KMS-11 (cell line): Measurements from ENCODE around the gene FBXL3.
"Not testable (repeated sequence)": the region's sequence is repeated elsewhere in the genome, so short reads cannot be mapped to it uniquely, and the experiment has no call there.

Experiments used
- H2AFZ ChIP-seq: fragments of 200-600 bp; sonication (generic); 2 replicates; pipeline ENCODE4 v1.6.1; 2016; ENCODE audit warnings: antibody characterized with exemption, mixed run types, low read depth
- H3K27ac ChIP-seq: fragments of 200-600 bp; sonication (generic); 2 replicates; pipeline ENCODE4 v1.6.1; 2016; ENCODE audit warnings: mild to moderate bottlenecking, mixed run types
- H3K27me3 ChIP-seq: fragments of 200-600 bp; sonication (generic); 2 replicates; pipeline ENCODE4 v1.6.1; 2017; ENCODE audit warnings: mild to moderate bottlenecking, low read depth, mixed run types, moderate library complexity; ENCODE audit not compliant: insufficient read depth
- H3K36me3 ChIP-seq: fragments of 200-600 bp; sonication (generic); 2 replicates; pipeline ENCODE4 v1.6.1; 2017; ENCODE audit warnings: mild to moderate bottlenecking, mixed run types; ENCODE audit not compliant: insufficient read depth
- H3K4me1 ChIP-seq: fragments of 200-600 bp; sonication (generic); 2 replicates; pipeline ENCODE4 v1.6.1; 2016; ENCODE audit warnings: mild to moderate bottlenecking, low read depth, mixed run types; ENCODE audit not compliant: poor library complexity, severe bottlenecking
- H3K4me2 ChIP-seq: fragments of 200-600 bp; sonication (generic); 2 replicates; pipeline ENCODE4 v1.7.0; 2016; ENCODE audit warnings: mild to moderate bottlenecking, mixed run types
- H3K4me3 ChIP-seq: fragments of 200-600 bp; sonication (generic); IDR thresholded peaks from 2 replicates; pipeline ENCODE4 v1.6.1; 2017; ENCODE audit warnings: low read depth, low read length, mixed read lengths; ENCODE audit not compliant: insufficient read depth
- H3K79me2 ChIP-seq: fragments of 200-600 bp; sonication (generic); 2 replicates; pipeline ENCODE4 v1.6.1; 2016; ENCODE audit warnings: low read depth, mixed run types; ENCODE audit not compliant: insufficient read depth
- H3K9ac ChIP-seq: fragments of 200-600 bp; sonication (generic); 2 replicates; pipeline ENCODE4 v1.6.1; 2016; ENCODE audit warnings: mild to moderate bottlenecking, mixed run types
- H4K20me1 ChIP-seq: fragments of 200-600 bp; sonication (generic); 2 replicates; pipeline ENCODE4 v1.6.1; 2016; ENCODE audit warnings: mild to moderate bottlenecking, mixed run types; ENCODE audit not compliant: insufficient read depth
- CTCF ChIP-seq: fragments of 200-600 bp; sonication (generic); conservative IDR thresholded peaks from 2 replicates; pipeline ENCODE4 v1.6.1; 2017; ENCODE audit warnings: low read depth, mild to moderate bottlenecking, antibody characterized with exemption, low read length, moderate library complexity, mixed read lengths

The FBXL3 gene

GRCh38 chr13:76965759-76966421 is 61.1 kb downstream of the FBXL3 start:
- Histone ChIP-seq H3K27me3 (no peaks in the 10 kb centered on the region), H3K79me2 (no peaks in the 10 kb centered on the region), H3K4me1 (no peaks in the 10 kb centered on the region), H3K4me2 (no peak overlapping the region), H3K27ac (no peak overlapping the region), H3K9ac (no peak overlapping the region), H3K4me3 (no peak overlapping the region), H2AFZ (no peak overlapping the region), H4K20me1 (no peaks in the 10 kb centered on the region), H3K36me3 (no peaks in the 10 kb centered on the region)
- no peak for TF ChIP-seq CTCF

GRCh38 chr13:76959734-76960133 is 67.2 kb downstream of the FBXL3 start:
- not testable (repeated sequence) for H3K27ac ChIP-seq, H3K36me3 ChIP-seq, H3K4me3 ChIP-seq, H3K4me1 ChIP-seq, H4K20me1 ChIP-seq, H2AFZ ChIP-seq, H3K4me2 ChIP-seq, H3K79me2 ChIP-seq, H3K27me3 ChIP-seq, H3K9ac ChIP-seq

GRCh38 chr13:76958841-76959432 is 68.0 kb downstream of the FBXL3 start:
- Histone ChIP-seq H3K9ac (no peak overlapping the region), H3K4me3 (no peak overlapping the region), H3K36me3 (no peaks in the 10 kb centered on the region), H3K27me3 (no peaks in the 10 kb centered on the region), H3K79me2 (no peaks in the 10 kb centered on the region), H3K4me2 (no peak overlapping the region), H2AFZ (no peak overlapping the region), H4K20me1 (no peaks in the 10 kb centered on the region), H3K27ac (no peak overlapping the region), H3K4me1 (no peaks in the 10 kb centered on the region)
- TF ChIP-seq CTCF, result no peak

- Histone ChIP-seq H3K4me1 (no peaks in the 10 kb centered on the region), H3K27ac (no peak overlapping the region), H3K79me2 (no peaks in the 10 kb centered on the region), H3K4me2 (no peak overlapping the region), H3K36me3 (no peaks in the 10 kb centered on the region), H2AFZ (no peak overlapping the region), H4K20me1 (no peaks in the 10 kb centered on the region), H3K9ac (no peak overlapping the region), H3K4me3 (no peak overlapping the region), H3K27me3 (no peaks in the 10 kb centered on the region)
- no peak for TF ChIP-seq CTCF
Observed at GRCh38 chr13:76955661-76956060, 71.3 kb downstream of the FBXL3 start.
